ENCODE data around the gene PLPP2.

Gene PLPP2

DNA sequence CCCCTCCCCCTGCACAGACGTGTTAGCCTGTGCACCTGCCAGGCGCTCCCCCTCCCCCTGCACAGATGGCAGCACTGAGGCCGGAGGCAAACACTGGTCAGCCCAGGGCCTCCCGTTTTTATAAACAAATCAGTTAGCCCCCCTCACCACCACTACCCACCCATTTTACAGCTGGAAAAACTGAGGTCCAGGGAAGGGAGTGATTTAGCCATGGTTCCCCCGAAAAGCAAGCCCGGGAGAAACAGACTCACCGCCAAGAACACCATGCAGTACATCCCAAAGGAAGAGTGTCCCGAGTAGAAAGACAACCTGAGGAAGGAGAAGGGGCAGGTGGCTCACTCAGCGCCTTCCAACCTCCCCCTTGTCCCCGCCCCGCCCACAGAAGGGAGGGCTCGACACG lies 8.7 kb downstream of the PLPP2 start:
- TF ChIP-seq, protein P1, sequence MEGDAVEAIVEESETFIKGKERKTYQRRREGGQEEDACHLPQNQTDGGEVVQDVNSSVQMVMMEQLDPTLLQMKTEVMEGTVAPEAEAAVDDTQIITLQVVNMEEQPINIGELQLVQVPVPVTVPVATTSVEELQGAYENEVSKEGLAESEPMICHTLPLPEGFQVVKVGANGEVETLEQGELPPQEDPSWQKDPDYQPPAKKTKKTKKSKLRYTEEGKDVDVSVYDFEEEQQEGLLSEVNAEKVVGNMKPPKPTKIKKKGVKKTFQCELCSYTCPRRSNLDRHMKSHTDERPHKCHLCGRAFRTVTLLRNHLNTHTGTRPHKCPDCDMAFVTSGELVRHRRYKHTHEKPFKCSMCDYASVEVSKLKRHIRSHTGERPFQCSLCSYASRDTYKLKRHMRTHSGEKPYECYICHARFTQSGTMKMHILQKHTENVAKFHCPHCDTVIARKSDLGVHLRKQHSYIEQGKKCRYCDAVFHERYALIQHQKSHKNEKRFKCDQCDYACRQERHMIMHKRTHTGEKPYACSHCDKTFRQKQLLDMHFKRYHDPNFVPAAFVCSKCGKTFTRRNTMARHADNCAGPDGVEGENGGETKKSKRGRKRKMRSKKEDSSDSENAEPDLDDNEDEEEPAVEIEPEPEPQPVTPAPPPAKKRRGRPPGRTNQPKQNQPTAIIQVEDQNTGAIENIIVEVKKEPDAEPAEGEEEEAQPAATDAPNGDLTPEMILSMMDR (IDR thresholded peaks at IDR 0.05; ENCODE audit: insufficient read depth, missing control alignments), result no peak
- no peak for FAIRE-seq
- DNase-seq (ENCODE audit: insufficient read length, low spot score), result peak; percentile 10

DNA sequence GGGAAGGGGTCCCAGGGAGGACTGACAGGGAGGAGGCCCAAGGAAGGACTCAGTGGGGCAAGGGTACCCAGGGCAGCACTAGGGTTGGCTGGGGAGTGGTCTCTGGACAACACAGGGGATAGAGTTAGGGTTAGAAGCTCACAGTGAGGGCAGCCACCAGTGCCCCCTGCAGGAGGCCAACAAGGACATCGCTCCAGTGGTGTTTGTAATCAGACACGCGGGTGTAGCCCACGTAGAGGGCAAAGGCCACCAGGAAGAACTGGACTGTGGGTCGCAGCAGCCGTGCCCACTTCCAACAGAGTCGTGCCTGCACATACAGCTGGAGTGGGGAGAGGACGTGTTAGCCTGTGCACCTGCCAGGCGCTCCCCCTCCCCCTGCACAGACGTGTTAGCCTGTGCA lies 9.2 kb downstream of the PLPP2 start:
- FAIRE-seq (no peak), DNase-seq (ENCODE audit: insufficient read length, low spot score) (peak; percentile 15)
- TF ChIP-seq, protein P1 (IDR thresholded peaks at IDR 0.05; ENCODE audit: insufficient read depth, missing control alignments), result no peak

DNA sequence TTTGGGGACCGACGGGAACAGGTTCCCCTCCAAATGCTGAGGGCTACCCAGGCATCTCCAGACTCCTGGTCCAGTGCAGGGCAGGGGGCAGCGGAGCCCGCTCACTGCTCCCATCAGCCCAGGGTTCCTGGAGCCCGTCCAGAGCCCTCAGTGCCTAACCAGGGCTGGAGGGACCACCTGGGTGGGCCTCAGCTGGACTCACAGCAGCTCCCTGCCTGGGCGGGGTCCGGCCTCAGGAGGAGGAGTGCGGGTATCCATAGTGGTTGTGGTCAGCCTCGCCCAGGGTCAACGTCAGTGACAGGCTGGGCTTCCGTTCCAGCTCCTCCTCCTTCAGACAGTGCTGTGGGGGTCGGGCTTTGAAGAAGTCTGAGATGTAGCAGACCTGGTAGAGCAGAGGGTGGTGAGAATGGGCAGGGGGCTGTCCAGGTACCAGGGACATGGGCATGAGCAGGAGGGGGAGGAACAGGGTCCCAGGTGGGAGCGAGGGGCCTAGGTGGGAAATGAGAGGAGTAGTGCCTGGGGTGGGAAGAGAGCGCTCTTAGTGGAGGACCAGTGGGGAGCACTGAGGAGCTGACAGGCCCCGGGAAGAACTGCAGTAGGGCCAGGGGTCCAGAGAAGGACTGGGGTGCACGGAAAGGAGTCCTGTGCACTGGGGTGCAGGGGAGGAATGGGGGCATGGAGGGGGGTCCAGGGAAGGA lies 9.9 kb downstream of the PLPP2 start:
- TF ChIP-seq, protein P1 (IDR thresholded peaks at IDR 0.05; ENCODE audit: insufficient read depth, missing control alignments), result no peak
- DNase-seq (ENCODE audit: insufficient read length, low spot score) (no peak), FAIRE-seq (no peak)

DNA sequence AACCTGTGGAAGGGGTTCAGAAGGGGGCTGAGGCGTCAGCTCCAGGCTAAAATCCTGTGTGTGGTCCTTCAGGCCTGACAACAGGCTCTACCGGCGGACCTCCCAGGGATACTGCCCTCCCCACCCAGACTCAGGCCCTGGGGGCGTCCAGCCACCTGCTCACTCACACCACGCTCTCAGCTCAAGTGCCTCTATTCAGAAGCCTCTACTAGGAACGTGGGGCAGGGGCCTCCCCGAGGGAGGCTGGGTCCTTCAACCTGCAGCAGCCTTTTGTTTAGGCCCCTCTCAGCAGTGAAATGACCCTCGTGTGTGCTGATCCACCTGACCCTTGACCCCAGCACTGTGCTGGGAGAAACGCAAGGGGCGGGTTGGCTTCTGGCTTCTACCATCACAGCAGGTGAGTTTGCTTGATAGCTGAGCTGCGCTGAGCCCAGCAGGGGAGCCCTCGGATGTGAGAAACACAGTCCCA lies 10.6 kb downstream of the PLPP2 start:
- TF ChIP-seq, protein P1 (IDR thresholded peaks at IDR 0.05; ENCODE audit: insufficient read depth, missing control alignments), result no peak
- DNase-seq (ENCODE audit: insufficient read length, low spot score) (no peak), FAIRE-seq (no peak)

DNA sequence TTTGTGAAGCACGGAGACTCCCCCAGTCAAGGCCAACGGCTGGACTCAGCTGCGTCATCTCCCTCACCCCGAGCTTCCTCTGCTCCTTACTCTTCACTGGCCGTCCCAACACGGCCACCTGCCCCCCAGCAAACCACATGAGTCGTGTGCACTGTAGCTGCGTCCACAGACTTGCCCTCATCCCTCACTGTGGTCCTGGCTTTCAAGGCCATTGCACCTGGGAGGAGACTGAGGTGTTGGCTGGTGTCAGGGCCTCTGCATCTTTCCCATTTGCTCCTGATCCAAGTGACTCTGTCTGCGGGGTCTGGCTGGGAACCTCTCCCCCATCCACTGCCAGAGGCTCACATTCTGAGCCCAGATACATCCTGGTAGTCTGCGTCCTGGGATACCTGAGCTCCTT lies 11.5 kb downstream of the PLPP2 start:
- DNase-seq (ENCODE audit: insufficient read length, low spot score) (no peak), FAIRE-seq (no peak)
- TF ChIP-seq, protein P1 (IDR thresholded peaks at IDR 0.05; ENCODE audit: insufficient read depth, missing control alignments), result no peak

DNA sequence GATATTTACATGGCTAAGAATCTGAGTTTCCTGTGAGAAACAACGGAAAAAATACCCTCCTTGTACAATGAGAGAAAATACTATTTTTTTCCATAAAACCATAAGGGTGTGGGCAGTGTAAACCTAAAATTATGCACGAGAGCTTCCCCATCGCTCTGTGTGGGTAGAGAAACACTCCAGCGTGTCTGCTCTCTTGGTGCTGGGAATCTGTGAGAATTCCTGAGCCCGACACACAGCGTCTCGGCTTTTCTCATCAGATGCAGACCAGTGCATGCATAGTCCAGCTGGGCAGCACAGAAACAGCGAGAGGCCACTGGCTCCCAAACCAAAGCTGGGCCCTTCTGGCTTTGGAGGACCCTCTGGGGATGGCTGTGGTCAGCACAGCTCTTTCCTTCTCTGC lies 12.0 kb downstream of the PLPP2 start:
- TF ChIP-seq, protein P1 (IDR thresholded peaks at IDR 0.05; ENCODE audit: insufficient read depth, missing control alignments), result no peak
- no peak for FAIRE-seq
- no peak for DNase-seq (ENCODE audit: insufficient read length, low spot score)

DNA sequence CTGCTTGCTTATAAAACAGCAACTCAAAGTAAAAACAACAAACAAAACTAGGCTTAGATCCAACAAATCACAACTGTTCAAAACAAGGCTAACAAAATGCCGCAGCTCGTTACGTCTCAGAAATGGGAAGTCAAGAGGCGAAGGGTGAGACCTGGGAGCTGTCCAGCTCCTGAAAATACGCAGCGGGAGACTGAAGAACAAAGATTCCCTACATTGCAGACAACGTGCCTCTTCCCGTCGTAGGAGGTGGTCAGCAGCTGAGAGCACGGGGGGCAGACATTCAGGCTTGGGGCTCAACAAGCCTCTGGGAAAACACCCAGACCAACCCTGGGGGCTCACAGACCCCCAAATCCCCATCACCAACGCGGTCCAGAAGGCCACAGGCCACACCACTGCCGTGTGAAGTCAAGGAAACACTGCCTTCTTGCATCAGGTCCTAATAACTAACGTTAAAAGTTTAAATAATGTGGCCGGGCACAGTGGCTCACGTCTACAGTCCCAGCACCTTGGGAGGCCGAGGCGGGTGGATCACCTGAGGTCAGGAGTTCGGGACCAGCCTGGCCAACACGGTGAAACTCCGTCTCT lies 13.5 kb downstream of the PLPP2 start:
- DNase-seq (ENCODE audit: insufficient read length, low spot score), result peak; percentile 13
- no peak for FAIRE-seq
- TF ChIP-seq, protein P1 (IDR thresholded peaks at IDR 0.05; ENCODE audit: insufficient read depth, missing control alignments), result no peak
